Vagina (tissue), 2 donors: ENCODE measurements around the gene PPP5C. TPM values are rescaled to one million over a fixed set of nuclear protein-coding genes. Genes with fewer than 3 reads are reported as not detected.
"Not testable (repeated sequence)": the region's sequence is repeated elsewhere in the genome, so short reads cannot be mapped to it uniquely, and the experiment has no call there.

Source experiments
- DNase-seq, 2 donors: peaks; one replicate each; pipeline ENCODE4 v3.0.0-alpha.2; 2017; ENCODE audit errors: extremely low spot score in 2 of 2
- H3K27ac ChIP-seq: fragments of 200-600 bp; sonication (generic); one replicate; pipeline ENCODE4 v1.5.1; 2019
- H3K27me3 ChIP-seq: fragments of 200-600 bp; sonication (generic); one replicate; pipeline ENCODE4 v1.5.1; 2019
- H3K36me3 ChIP-seq, 2 donors: fragments of 200-600 bp; sonication (generic); one replicate each; pipeline ENCODE4 v1.5.1; 2017 to 2019
- H3K4me1 ChIP-seq: fragments of 200-600 bp; sonication (generic); one replicate; pipeline ENCODE4 v1.5.1; 2019
- H3K4me3 ChIP-seq, 2 donors: fragments of 200-600 bp; sonication (generic); 1 replicate in 1 of 2; 2 replicates in 1 of 2; pipeline ENCODE4 v1.5.1; 2016 to 2019
- H3K9me3 ChIP-seq: fragments of 200-600 bp; sonication (generic); one replicate; pipeline ENCODE4 v1.5.1; 2019
- POLR2A ChIP-seq, 2 donors: fragments of 450-650 bp; IDR thresholded peaks; one replicate each; pipeline ENCODE4 v1.6.1; 2017; ENCODE audit warnings: antibody characterized with exemption in 2 of 2, mild to moderate bottlenecking in 2 of 2, moderate library complexity in 2 of 2
- POLR2AphosphoS5 ChIP-seq, 2 donors: sonication (generic); formaldehyde crosslinking; IDR thresholded peaks; one replicate each; pipeline ENCODE4 v1.9.0; 2017; ENCODE audit warnings: antibody characterized with exemption in 2 of 2, mild to moderate bottlenecking in 2 of 2, low read depth in 1 of 2; ENCODE audit not compliant: insufficient read depth in 1 of 2
- intact Hi-C: fragments of 100-400 bp; cut with DNase I; formaldehyde crosslinking; loops from one replicate; pipeline ENCODE4 v1.15.1; 2023
- small RNA-seq: library from RNA; depleted of rRNA; stranded (forward); fragments of <200 nt; gene quantifications from one replicate; pipeline ENCODE3, GENCODE V24; 2016
- total RNA-seq: library from RNA; depleted of rRNA; stranded (reverse); fragments of >200 nt; gene quantifications from one replicate; pipeline ENCODE4 v1.2.3, GENCODE V29; 2016
- TF ChIP-seq, protein P1 (sequence below), 3 experiments: fragments of 450-650 bp in 2 of 3; fragments of 200-600 bp in 1 of 3; sonication (generic) in 1 of 3; IDR thresholded peaks; one replicate each; pipeline ENCODE4 v1.5.1; 2017 to 2019; ENCODE audit warnings: antibody characterized with exemption in 3 of 3, mild to moderate bottlenecking in 2 of 3, moderate library complexity in 2 of 3

Gene PPP5C
- total RNA-seq, 1 donor from 2014 or later = 60.4 TPM

DNA sequence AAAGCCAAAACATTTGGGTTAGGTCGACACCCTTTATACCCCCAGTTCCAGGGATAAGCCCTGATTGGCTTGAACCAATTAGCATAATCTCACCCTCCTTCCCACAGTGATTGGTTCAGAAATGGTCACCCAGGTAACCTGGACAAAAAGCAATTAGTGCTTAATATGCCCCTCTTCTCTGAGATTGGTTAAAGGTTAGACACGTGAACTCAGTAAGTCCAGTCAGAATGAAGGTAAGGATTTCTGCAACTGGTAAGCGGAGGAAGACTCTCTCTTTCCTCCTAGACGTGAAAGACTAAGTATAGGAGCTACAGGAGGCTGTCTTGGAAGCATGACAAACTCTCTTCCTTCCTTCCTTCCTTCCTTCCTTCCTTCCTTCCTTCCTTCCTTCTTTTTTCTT is 83.1 kb downstream of the PPP5C start:
- no peak for DNase-seq
- no peak overlapping the region for H3K27ac ChIP-seq
- no peaks in the 10 kb centered on the region for H3K36me3 ChIP-seq
- H3K9me3 ChIP-seq = no peaks in the 10 kb centered on the region
- TF ChIP-seq, protein P1, sequence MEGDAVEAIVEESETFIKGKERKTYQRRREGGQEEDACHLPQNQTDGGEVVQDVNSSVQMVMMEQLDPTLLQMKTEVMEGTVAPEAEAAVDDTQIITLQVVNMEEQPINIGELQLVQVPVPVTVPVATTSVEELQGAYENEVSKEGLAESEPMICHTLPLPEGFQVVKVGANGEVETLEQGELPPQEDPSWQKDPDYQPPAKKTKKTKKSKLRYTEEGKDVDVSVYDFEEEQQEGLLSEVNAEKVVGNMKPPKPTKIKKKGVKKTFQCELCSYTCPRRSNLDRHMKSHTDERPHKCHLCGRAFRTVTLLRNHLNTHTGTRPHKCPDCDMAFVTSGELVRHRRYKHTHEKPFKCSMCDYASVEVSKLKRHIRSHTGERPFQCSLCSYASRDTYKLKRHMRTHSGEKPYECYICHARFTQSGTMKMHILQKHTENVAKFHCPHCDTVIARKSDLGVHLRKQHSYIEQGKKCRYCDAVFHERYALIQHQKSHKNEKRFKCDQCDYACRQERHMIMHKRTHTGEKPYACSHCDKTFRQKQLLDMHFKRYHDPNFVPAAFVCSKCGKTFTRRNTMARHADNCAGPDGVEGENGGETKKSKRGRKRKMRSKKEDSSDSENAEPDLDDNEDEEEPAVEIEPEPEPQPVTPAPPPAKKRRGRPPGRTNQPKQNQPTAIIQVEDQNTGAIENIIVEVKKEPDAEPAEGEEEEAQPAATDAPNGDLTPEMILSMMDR (IDR thresholded peaks at IDR 0.05) = no peak
- TF ChIP-seq POLR2AphosphoS5 (IDR thresholded peaks at IDR 0.05; ENCODE audit: insufficient read depth in 1 of 2, low read depth in 1 of 2) (no peak), POLR2A (IDR thresholded peaks at IDR 0.05) (no peak)
- intact Hi-C loops = no loop called here
- H3K4me3 ChIP-seq = no peak overlapping the region
- no peaks in the 10 kb centered on the region for H3K27me3 ChIP-seq
- H3K4me1 ChIP-seq = peaks cover 21% of the 10 kb centered on the region

DNA sequence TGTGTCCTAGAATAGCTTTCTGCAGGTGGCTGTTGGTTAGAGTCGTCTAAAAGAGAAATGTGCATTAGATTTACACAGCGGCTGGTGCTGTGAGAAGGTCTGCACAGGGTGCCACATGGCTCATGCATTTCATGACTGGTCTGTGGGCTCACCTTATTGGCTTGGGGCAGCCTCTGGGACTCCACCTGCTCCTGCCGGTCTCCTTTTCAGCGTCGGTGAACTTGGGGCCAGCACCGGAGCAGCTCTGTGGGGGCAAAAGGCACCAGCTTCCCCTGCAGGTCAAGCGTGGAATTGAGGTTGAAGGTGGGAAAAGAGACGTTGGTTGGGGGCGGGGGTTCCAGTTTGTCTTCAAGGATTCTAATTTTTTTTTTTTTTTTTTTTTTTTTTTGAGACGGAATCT is 84.9 kb downstream of the PPP5C start:
- TF ChIP-seq, protein P1 (IDR thresholded peaks at IDR 0.05) = no peak
- TF ChIP-seq POLR2A (IDR thresholded peaks at IDR 0.05) (no peak), POLR2AphosphoS5 (IDR thresholded peaks at IDR 0.05; ENCODE audit: insufficient read depth in 1 of 2, low read depth in 1 of 2) (no peak)
- H3K27me3 ChIP-seq = no peaks in the 10 kb centered on the region

DNA sequence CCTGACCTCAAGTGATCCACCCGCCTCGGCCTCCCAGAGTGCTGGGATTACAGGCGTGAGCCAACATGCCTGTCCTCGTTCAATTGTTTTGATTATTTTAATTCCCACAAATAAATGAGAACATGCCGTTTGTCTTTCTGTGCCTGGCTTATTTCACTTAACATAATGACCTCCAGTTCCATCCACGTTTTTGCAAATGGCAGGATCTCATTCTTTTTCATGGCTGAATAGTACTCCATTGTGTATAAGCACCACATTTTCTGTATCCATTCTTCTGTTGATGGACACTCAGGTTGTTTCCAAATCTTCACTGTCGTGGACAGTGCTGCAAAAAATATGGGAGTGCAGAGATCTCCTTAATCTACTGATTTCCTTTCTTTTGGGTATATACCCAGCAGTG is 86.6 kb downstream of the PPP5C start:
- DNase-seq, H3K9me3 ChIP-seq, H3K4me3 ChIP-seq, H3K36me3 ChIP-seq, H3K27ac ChIP-seq, H3K27me3 ChIP-seq, intact Hi-C loops, H3K4me1 ChIP-seq: not testable (repeated sequence)

More for the DNA sequence above, 84.9 kb downstream of the PPP5C start:
- Histone ChIP-seq H3K9me3 (no peaks in the 10 kb centered on the region), H3K4me3 (no peak overlapping the region), H3K4me1 (peaks cover 10% of the 10 kb centered on the region), H3K36me3 (no peaks in the 10 kb centered on the region), H3K27ac (no peak overlapping the region)
- DNase-seq = no peak
- intact Hi-C loops = no loop called here

DNA sequence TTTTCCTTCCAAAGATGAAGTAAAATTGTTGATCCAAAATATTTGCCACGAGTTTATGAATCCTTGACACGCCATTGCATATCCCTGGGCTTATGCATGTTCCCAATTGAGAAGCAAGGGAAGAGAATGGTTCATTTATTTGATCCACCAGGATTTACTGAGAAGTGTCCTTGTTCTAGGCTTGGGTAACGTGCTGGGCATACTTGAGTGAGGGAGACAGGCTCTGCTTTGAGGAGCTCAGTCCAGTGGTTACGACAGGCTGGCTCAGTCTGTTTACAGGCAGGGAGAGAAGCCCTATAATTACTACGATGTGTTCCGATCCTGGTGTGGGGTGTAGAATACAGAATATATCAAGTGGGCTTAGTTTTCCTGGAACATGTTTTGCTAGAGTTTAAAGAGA is 88.1 kb downstream of the PPP5C start:
- Histone ChIP-seq H3K4me1 (no peaks in the 10 kb centered on the region), H3K9me3 (no peaks in the 10 kb centered on the region), H3K36me3 (no peaks in the 10 kb centered on the region), H3K27ac (no peak overlapping the region), H3K27me3 (no peaks in the 10 kb centered on the region), H3K4me3 (no peak overlapping the region)
- TF ChIP-seq, protein P1 (IDR thresholded peaks at IDR 0.05) = no peak
- TF ChIP-seq POLR2A (IDR thresholded peaks at IDR 0.05) = no peak
- no peak for TF ChIP-seq POLR2AphosphoS5 (IDR thresholded peaks at IDR 0.05; ENCODE audit: insufficient read depth in 1 of 2, low read depth in 1 of 2)
- no peak for DNase-seq
- intact Hi-C loops = no loop called here

DNA sequence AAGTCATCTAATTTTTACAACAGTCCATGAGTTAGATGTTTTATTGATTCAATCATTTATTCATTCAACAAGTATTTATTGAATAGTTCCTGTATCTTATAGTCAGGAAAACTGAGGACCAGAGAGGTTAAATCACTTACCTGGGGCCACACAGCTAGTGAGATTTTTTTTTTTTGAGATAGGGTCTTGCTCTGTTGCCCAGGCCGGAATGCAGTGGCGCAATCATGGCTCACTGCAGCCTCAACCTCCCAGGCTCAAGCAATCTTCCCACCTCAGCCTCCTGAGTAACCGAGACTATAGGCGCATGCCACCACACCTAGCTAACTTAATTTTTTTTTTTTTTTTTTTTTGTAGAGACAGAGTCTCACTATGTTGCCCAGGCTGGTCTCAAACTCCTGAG is 88.8 kb downstream of the PPP5C start:
- intact Hi-C loops, H3K36me3 ChIP-seq, H3K27me3 ChIP-seq, H3K27ac ChIP-seq, H3K4me1 ChIP-seq, DNase-seq, H3K9me3 ChIP-seq, H3K4me3 ChIP-seq: not testable (repeated sequence)

Small RNAs within 50 kb of the gene (small RNA-seq; reads per million reads assigned to genes)
- gene RNU6-924P = not detected

Other genes with a start within 250 kb of the PPP5C start
- not detected for gene IGFL3, start 222.4 kb upstream of the PPP5C start, total RNA-seq
- gene IGFL2, start 198.8 kb upstream of the PPP5C start, total RNA-seq = not detected
- 7.9 TPM for gene IGFL1, start 117.3 kb upstream of the PPP5C start, total RNA-seq
- 155 TPM for gene HIF3A, start 50.0 kb upstream of the PPP5C start, total RNA-seq
- 7.4 TPM for gene CCDC8, start 66.5 kb downstream of the PPP5C start, total RNA-seq
- gene PNMA8C, start 81.8 kb downstream of the PPP5C start, total RNA-seq = 0.25 TPM
- 1.5 TPM for gene PNMA8A, start 124.5 kb downstream of the PPP5C start, total RNA-seq
- 2.7 TPM for gene PNMA8B, start 148.8 kb downstream of the PPP5C start, total RNA-seq